Ectodermal cell (in vitro differentiated cells): ENCODE measurements around the gene AKAP6.

Experiments used
- H3K27ac ChIP-seq: 2 replicates; pipeline ENCODE4 v1.7.0; 2013; ENCODE audit warnings: mild to moderate bottlenecking, low read depth, low read length; ENCODE audit not compliant: insufficient read depth, poor library complexity, severe bottlenecking
- H3K27me3 ChIP-seq: 2 replicates; pipeline ENCODE4 v1.7.0; 2013; ENCODE audit warnings: mild to moderate bottlenecking, low read length; ENCODE audit not compliant: insufficient read depth, control insufficient read depth, poor library complexity, severe bottlenecking
- H3K36me3 ChIP-seq: one replicate; pipeline ENCODE4 v1.7.0; 2013; ENCODE audit warnings: low read length; ENCODE audit not compliant: control insufficient read depth, insufficient read depth
- H3K4me1 ChIP-seq: one replicate; pipeline ENCODE4 v1.7.0; 2013; ENCODE audit warnings: low read length; ENCODE audit not compliant: control insufficient read depth, insufficient read depth
- H3K4me3 ChIP-seq: 2 replicates; pipeline ENCODE4 v1.7.0; 2013; ENCODE audit warnings: low read depth, low read length, control low read depth; ENCODE audit not compliant: insufficient read depth
- H3K9me3 ChIP-seq: 2 replicates; pipeline ENCODE4 v1.7.0; 2013; ENCODE audit warnings: mild to moderate bottlenecking, low read length, moderate library complexity; ENCODE audit not compliant: control insufficient read depth
- WGBS, 2 experiments: methylation state at CpG; one replicate each; pipeline ENCODE4 v1.1.7; 2013; ENCODE audit warnings: missing lambda C conversion rate in 2 of 2; 5-methylcytosine and 5-hydroxymethylcytosine counted together

Gene AKAP6

DNA sequence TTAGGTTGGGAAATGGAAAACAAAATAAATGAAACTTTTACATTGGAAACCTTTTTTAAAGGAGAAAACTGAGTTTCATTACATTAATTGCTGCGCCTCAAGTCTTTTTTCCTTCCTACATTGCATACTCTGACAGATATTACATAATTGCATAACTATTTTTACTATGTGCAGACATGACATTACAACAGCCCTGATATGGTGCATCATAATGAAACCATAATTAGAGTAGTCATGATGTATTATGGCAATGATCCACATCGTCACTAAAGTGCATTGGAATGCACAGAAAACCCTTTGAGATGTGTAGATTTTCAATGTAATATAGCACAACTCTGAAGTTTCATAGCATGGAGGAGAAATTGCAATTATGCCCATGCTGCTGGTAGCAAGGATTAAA lies 391.8 kb downstream of the AKAP6 start:
- Histone ChIP-seq H3K4me1 (no peaks in the 10 kb centered on the region), H3K27me3 (no peaks in the 10 kb centered on the region), H3K27ac (no peak overlapping the region), H3K36me3 (no peaks in the 10 kb centered on the region), H3K9me3 (no peaks in the 10 kb centered on the region), H3K4me3 (no peak overlapping the region)
- 86 to 97% methylated on average over 2 of the region's 2 CpGs for WGBS, 2 experiments

DNA sequence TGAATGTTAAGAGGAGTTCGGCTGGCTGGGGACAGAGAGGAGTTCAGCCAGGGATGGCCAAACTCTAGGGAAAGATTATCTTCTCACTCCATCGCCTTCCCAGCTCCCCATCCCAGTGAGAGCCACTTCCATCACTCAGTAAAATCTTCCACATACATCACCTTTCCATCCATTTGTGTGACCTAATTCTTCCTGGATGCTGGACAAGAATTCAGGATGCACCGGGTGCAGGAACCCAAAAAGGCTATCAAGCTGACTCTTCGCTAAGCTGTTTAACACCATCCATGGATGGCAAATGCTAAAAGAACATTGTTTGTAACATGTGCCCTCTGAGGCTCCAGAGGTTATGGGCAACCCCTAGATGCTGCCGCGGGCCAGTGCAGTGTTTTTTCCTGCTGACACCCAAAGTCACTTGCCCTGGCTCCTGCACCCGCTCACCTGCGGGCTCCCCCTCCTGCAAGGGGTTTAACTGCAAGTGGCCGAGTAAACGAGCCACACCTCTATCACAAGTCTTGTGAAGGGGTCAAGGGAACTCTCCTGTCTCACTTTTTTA lies 393.6 kb downstream of the AKAP6 start:
- WGBS, 2 experiments: 92 to 95% methylated on average over 10 of the region's 10 CpGs
- H3K4me1 ChIP-seq: peaks cover under 1% of the 10 kb centered on the region

DNA sequence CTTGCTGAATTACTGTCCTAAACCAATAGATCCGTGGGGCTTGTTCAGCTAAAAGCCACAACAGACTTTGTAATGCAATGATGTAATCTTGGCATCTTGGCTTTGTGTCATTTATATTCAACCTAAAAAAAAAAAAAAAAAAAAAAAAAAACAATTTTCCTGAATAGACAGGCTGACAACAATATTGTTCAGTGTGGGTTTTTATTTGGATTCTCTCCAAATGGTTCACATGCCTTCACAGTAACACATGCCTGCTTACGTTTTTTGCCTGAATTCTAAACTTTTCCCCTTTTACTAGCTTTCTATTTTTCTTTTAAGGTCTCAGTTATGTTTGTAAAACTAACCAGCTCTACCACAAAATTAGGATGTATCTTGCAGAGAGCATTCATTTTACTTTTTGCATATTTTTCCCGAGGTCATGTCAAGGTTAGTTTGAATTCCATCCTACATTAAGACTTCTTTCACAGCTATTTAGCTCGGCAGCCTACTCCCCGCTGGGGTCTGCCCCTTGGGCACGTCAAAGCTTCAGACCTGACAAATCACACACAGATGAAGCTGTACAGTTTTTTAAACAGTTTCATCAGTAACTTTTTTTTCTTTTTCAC lies 395.9 kb downstream of the AKAP6 start:
- WGBS, 2 experiments: 31 to 46% methylated on average over 5 to 6 of the region's 6 CpGs
- Histone ChIP-seq H3K4me1 (peaks cover 13% of the 10 kb centered on the region), H3K36me3 (no peaks in the 10 kb centered on the region), H3K27me3 (no peaks in the 10 kb centered on the region), H3K27ac (no peak overlapping the region), H3K9me3 (no peaks in the 10 kb centered on the region), H3K4me3 (no peak overlapping the region)

More for the DNA sequence above, 393.6 kb downstream of the AKAP6 start:
- no peaks in the 10 kb centered on the region for H3K27me3 ChIP-seq
- H3K9me3 ChIP-seq: no peaks in the 10 kb centered on the region
- H3K27ac ChIP-seq: no peak overlapping the region
- H3K36me3 ChIP-seq: no peaks in the 10 kb centered on the region
- no peak overlapping the region for H3K4me3 ChIP-seq

DNA sequence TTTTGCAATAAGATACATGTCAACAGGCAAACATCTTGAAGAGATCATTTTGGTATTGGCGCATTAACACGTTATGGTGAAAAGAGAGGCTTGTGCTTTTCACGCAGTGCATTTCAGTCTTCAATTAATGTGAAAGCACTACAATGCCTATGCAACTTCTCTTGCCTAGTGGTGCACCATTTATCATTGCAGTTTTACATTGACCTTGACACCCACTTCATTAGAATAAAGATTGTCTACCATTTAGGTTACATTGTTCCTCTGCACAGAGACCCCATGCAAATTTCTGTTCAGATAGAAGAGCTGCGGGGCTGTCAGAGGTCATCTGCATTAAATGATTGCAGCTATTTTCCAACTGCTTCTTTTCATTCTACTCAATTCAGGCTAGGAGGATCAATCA lies 397.4 kb downstream of the AKAP6 start:
- no peaks in the 10 kb centered on the region for H3K27me3 ChIP-seq
- H3K27ac ChIP-seq: no peak overlapping the region
- no peak overlapping the region for H3K4me3 ChIP-seq
- peaks cover 18% of the 10 kb centered on the region for H3K4me1 ChIP-seq
- 92% methylated on average over 4 of the region's 4 CpGs for WGBS, 2 experiments
- H3K9me3 ChIP-seq: no peaks in the 10 kb centered on the region
- no peaks in the 10 kb centered on the region for H3K36me3 ChIP-seq

DNA sequence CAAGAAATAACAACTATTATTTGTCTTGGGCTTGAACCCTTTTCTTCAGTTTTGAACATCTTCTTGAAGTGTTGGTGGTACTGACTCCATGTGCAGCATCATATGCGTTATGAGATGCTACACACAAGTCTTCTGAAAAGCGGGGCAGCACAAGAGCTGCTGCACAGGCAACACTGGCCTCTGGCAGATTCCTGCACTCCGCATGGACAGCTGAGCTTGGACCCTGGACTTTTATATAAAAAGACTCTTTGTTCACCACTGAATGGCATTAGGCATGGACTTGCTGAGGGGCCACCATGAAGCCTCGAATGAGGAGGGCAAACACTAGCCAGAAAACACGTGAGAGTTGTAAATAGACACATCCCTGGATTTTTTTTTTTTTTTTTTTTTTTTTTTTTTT lies 398.7 kb downstream of the AKAP6 start:
- Histone ChIP-seq H3K4me1 (peaks cover 18% of the 10 kb centered on the region), H3K27me3 (no peaks in the 10 kb centered on the region), H3K9me3 (no peaks in the 10 kb centered on the region), H3K27ac (no peak overlapping the region), H3K36me3 (no peaks in the 10 kb centered on the region), H3K4me3 (no peak overlapping the region)
- WGBS, 2 experiments: 91 to 96% methylated on average over 4 to 5 of the region's 5 CpGs

DNA sequence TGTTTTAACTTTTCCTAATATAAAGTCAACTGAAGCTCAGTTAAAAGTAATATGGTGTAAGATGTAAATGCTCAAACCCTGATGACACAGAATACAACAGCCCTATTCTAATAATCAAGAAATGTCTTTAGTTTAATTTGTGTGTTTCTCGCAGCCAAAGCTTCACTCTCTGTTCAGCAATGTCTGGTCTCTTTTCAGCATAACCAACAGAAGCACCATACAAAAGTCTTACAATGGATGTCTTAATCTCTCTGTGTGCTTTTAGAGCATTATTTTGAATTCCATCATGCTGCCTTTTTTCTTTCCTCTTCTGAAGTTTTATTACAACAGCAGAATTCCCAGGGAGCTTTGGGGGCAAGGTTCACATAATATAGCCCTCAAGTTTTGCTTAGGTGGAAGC lies 399.4 kb downstream of the AKAP6 start:
- Histone ChIP-seq H3K27ac (no peak overlapping the region), H3K4me3 (no peak overlapping the region), H3K4me1 (peaks cover 18% of the 10 kb centered on the region), H3K9me3 (no peaks in the 10 kb centered on the region), H3K27me3 (no peaks in the 10 kb centered on the region), H3K36me3 (no peaks in the 10 kb centered on the region)
- WGBS, 2 experiments: 82 to 83% methylated on average over 1 of the region's 1 CpG

DNA sequence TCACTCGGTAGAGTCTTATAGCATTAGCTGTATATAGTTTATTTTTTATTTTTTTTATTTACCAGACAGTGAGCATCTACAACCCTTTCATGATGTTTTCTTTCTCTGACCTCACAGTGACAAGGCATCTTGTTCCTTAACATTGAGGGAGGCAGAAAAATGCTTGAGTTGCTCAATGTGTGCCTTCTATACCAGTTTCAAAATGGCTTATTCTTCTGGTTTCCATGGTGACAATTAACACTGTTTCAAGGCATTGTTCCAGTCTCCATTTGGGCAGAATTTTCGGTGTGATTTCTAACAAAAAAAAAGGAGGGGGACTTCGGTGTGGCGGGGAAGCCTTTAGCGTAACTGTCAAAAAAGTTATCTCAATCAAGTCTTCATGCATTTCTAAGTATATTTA lies 399.9 kb downstream of the AKAP6 start:
- Histone ChIP-seq H3K4me1 (peaks cover 18% of the 10 kb centered on the region), H3K4me3 (no peak overlapping the region), H3K36me3 (no peaks in the 10 kb centered on the region), H3K9me3 (no peaks in the 10 kb centered on the region), H3K27ac (no peak overlapping the region), H3K27me3 (no peaks in the 10 kb centered on the region)
- 69 to 82% methylated on average over 1 to 2 of the region's 5 CpGs for WGBS, 2 experiments

DNA sequence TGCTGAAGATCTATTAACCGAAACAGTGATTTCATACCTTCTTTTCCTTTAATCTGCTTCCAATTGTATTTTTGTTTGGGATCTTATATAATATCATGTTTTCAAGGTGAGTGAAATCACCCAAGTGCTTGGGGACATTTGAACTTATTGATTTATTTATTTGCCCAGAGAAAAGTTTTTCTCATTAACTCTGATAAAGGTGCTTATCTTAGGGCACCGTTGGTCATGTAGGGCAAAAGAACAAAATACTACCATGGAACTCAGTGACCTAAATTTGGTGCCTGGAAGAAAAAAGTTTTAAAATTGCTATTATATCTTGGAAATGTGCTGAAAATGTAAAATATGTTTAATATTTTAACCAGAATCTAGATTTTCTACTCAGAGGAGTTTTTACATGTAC lies 402.2 kb downstream of the AKAP6 start:
- Histone ChIP-seq H3K27ac (no peak overlapping the region), H3K27me3 (no peaks in the 10 kb centered on the region), H3K36me3 (no peaks in the 10 kb centered on the region), H3K9me3 (no peaks in the 10 kb centered on the region), H3K4me3 (no peak overlapping the region), H3K4me1 (peaks cover 21% of the 10 kb centered on the region)
- WGBS, 2 experiments: 88 to 91% methylated on average over 2 of the region's 2 CpGs

DNA sequence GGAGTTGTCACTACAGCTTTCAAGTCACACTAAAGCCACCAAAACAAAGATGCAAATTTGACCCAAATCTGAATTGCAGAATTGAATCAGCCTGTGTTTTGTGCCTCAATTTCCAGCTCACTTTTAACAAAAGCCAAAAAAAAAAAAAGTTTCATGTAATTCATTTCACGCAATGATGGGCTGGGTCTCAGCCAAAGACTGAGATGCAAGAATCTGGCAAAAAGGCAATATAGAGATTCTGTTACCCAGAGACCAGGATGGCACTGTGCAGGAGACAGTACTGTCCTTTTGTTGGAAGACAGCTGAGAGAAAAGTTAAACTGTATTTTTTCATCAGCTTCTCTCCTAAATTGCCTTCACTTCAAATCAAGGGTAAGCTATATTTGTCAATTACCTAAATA lies 403.9 kb downstream of the AKAP6 start:
- H3K4me1 ChIP-seq: peaks cover 17% of the 10 kb centered on the region
- no peak overlapping the region for H3K4me3 ChIP-seq
- H3K9me3 ChIP-seq: no peaks in the 10 kb centered on the region
- no peaks in the 10 kb centered on the region for H3K27me3 ChIP-seq
- 88 to 95% methylated on average over 1 of the region's 1 CpG for WGBS, 2 experiments
- no peaks in the 10 kb centered on the region for H3K36me3 ChIP-seq
- H3K27ac ChIP-seq: no peak overlapping the region

DNA sequence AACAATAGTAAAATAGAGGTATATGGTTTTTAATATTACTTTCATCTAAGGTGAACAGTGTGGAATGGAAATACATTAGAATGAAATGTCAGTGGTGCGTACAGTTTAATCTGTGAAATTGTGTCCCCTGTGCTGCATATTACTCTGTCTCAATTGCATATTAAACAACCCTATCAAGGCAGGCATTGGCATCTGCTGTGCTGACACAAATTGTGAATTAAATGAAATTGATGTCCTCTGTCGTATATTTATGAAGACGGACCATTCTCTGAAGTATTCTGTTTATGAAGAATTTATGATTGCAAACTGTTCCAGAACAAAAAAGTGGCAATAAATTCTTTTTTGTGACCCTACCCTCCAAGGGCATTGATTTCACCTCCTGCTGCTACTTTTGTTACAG lies 405.2 kb downstream of the AKAP6 start:
- Histone ChIP-seq H3K27ac (no peak overlapping the region), H3K36me3 (no peaks in the 10 kb centered on the region), H3K4me3 (no peak overlapping the region), H3K9me3 (no peaks in the 10 kb centered on the region), H3K27me3 (no peaks in the 10 kb centered on the region), H3K4me1 (peaks cover 8% of the 10 kb centered on the region)
- WGBS, 2 experiments: 99 to 100% methylated on average over 2 to 3 of the region's 3 CpGs
